ENCODE results near the gene INSYN2B.

Gene INSYN2B

DNA sequence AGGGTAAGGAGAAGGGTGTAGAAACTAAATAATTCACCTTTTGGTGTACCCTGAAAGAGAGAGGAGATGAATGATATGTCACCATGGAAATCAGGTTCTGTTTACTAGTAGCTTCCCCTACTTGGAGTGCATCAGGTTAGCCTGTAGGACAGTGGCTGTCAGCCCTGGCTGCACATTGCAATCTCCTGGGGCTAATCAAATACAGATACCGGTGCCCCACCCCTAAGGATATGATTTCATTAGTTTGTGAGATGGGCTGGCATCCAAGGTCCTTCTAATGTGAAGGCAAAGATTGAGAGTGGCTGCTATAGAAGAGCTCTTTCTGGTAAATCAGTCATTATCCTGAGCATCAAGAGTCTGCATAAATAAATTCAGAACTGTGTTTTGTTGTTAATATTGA is 47.2 kb downstream of the INSYN2B start:
- DNase-seq (ENCODE audit: low read depth): no peak

DNA sequence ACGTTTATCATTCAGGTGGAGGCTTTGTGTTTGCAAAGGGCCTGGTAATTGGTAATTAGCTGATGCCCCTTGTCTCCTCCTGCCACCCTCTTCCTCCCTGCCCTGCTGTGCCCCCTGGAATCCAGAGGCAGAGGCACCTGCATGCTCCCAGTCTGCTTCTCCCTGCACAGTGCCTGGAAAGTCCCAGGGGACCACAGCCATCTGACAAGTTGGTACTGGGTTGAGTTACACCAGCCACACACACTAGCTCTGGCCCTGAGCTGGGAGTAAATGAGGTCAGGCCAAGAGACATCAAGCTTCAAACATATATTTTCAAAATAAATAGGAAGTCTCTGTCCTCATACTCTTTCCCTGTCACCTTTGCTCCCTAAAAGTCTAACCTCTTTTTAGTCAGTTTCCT is 56.3 kb downstream of the INSYN2B start:
- DNase-seq (ENCODE audit: low read depth): no peak

GRCh38 chr5:169922474-169922873 is 57.8 kb downstream of the INSYN2B start:
- DNase-seq (ENCODE audit: low read depth): no peak

DNA sequence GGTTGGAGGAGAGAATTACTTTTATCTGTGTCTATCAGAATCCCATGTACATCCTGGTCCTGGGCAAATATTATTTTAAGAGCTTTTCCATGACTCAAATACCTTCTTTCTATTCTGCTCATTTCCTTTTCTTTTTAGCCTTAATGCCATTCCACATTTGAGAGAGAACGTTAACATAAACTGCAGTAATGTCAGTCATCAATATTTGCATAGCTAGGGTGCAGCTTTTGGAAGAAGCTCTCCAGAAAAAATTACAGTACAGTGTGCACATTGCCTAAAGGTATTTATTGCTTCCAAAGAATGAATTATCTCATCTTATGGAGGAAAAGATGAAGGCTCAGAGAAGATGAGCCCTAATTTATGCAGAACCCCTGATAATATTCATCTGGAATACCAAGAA is 58.3 kb downstream of the INSYN2B start:
- no peak for DNase-seq (ENCODE audit: low read depth)

- no peak for DNase-seq (ENCODE audit: low read depth)
Measured at GRCh38 chr5:169921384-169921783, 58.9 kb downstream of the INSYN2B start.

DNA sequence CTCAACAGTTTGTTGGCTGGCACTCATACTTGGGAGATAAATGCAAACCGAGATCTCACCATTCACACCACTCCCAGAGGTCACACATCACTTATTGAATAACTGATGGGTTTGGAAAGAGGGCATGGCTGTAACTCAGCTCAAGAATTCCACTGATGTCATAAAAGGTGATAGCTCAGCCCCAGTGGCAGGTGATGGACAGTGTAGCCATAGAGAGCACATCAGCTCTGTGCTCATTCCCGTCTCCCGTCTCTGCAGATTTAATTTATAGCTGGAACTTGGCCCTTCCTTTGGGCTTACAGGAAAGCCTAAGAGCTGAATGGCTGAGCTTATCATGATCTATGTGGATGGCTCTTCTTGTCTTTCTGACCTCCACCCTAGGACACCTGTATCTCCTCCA is 59.8 kb downstream of the INSYN2B start:
- no peak for DNase-seq (ENCODE audit: low read depth)

GRCh38 chr5:169918228-169918627 is 62.1 kb downstream of the INSYN2B start:
- no peak for DNase-seq (ENCODE audit: low read depth)

- DNase-seq (ENCODE audit: low read depth): no peak
Measured at GRCh38 chr5:169917500-169917899, 62.8 kb downstream of the INSYN2B start.

DNA sequence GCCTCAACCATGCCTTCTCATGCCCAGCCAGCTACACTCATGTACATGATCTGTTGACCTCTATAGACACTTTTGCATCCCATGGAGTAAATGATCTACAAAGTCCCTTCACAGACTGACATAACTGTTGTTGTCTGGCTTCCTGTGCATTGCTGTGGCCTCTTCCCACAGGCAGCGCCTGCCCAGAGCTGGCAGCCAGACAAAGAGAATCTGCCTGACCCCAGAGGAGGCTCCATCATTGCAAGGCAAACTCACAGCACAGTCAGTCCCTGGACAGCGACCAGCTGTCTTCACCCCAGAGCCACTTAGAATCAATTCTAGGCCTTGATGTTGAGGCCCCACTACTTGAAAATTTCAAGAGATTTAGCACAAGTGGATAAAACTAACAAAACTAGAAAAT is 65.5 kb downstream of the INSYN2B start:
- DNase-seq (ENCODE audit: low read depth): no peak

DNA sequence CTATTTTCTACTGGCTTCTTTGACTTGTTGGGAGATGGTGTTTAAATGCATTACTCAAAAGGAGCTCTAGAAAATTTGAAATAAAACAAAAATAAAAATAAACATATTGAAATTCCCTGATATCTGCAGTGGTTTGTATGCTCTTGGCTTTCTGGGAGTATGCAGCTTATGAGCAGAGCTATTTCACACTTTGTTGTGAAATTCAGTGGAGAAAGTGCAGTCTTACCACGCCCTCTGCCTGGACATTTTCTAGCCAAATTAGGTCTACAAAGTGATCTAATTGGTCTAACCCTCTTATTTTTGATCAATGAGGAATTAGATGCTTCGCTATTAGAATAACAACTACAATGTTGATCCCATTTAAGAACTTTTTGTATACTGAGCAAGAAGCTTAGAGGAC is 66.8 kb downstream of the INSYN2B start:
- no peak for DNase-seq (ENCODE audit: low read depth)

DNA sequence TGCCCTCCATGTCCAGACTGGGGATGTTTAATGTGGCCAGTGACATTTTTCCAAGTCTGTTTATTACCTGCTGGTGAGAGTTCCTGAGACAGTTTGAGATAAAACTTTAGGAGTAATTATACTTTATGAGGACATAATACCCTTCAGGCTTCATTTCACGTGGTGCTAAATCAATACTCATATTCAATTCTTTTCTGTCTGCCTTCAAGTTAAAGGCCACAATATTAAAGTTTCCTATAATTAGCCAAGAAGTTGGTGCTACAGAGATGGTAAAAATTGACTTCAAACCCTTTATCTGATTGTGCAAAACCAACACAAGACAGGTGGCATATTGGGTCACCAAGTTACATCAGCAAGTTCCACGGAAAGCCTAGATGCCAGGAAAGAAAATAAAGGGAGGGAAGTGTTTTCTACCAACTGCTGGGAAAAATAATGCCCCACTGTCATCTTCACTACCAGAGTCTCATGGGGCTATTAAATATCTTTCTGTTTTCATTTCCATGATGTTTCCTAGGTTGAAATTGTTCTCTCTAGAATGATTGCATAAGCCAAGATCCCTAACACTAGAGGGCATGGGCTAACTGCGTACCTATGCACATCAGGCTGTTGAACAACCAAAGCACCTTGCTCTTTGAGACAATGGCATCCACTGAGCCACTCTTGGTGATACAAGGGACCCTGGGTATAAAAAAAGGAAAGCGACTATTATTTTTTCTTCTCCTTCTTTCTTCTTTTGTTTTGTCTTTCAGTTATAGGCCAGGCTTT is 68.7 kb downstream of the INSYN2B start:
- DNase-seq (ENCODE audit: low read depth): no peak

DNA sequence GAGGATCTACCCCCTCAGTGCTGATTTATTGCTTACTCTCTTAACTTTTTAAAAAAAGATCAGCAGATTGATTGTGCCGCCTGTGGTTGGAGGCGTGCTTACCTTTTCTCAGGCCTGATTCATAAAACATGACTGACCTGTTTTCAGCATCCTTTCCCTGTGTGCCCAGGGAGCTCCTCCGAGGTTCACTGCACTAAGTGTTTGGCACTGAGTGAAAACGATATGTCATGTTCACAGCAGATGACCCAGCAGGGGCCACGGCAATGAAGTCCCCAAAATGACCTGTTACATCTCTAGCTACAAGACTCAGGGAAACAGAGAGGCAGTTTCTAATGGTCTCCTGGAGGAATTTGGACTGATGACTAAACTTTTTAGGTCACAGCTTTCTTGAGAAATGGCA is 69.9 kb downstream of the INSYN2B start:
- DNase-seq (ENCODE audit: low read depth): no peak

DNA sequence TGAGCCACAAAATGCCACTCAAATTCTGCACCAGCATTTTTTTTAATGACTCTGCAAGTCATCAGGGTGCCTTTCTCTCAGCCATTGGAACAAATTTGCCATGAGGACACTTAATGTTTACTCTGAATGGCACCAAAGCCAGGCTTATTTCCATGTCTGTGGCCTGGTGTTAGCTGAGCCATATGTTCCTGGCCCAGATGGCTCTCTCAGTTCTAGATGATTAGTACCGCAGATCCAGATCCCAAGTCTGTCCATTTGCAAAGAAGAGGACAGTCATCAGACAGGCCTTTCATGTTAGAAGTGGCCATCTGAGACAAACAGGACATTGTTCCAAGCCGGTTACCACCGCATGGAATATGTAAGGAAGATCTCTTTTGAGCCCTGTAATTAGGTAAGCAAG is 70.3 kb downstream of the INSYN2B start:
- no peak for DNase-seq (ENCODE audit: low read depth)

GRCh38 chr5:169908864-169909263 is 71.4 kb downstream of the INSYN2B start:
- DNase-seq (ENCODE audit: low read depth): no peak

- no peak for DNase-seq (ENCODE audit: low read depth)
Measured at GRCh38 chr5:169906745-169907649, 73.3 kb downstream of the INSYN2B start.

GRCh38 chr5:169905017-169905416 is 75.3 kb downstream of the INSYN2B start:
- DNase-seq (ENCODE audit: low read depth): no peak

DNA sequence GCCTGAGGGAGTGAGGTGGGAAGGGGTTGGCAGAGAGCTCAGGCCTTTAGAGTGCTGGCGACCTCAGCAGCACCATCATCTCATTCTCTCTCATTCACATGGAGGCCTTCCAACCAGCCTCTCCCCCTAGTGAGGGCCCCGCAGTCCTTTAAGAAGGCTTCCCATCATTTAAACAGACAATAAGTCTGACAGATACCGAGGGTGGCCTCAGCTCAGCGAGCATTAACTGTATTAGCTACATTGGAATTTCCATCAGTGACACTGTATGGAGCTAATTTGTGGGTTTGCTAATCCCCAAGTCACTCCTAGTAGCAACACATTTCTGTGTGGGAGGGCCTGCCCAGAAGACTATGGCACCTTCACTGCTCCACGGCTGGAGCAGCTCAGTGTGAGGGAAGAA is 75.8 kb downstream of the INSYN2B start:
- DNase-seq (ENCODE audit: low read depth): no peak

DNA sequence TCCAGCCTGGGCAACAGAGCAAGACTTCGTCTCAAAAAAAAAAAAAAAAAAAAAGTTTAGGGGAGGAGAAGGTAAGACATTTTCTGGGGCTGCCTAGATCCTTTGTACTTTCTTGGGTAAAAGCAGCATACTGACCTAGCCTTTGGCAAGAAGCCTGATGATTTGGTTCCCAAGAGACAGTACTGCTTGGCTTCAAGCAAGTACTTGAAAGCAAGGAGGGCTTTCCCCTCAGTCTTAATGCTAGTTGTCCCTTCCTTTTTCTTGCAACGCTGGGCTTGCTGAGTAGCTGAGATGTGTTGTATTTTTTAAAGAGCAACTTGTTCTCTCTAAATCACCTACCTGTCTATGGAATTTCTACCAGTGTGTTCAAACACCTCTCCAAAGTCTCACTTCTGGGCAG is 76.2 kb downstream of the INSYN2B start:
- no peak for DNase-seq (ENCODE audit: low read depth)

DNA sequence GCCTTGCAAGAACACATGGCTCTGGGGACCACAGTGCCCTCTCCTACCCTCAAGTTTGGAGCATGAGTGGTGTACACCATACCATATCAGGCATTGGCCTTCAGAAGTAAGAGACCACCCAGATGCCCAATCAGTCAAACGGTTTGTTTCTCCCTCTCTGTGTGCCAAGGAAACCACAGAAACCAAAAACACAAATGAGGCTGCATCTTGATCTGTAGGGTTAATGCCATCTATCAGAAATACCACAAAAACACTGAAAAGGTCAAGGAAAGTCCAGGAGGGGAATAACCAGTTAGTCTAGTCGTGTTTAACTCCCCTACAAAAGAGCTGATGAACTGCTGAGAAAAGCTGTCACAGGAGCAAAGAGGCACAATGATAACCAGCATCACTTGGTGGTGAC is 78.4 kb downstream of the INSYN2B start:
- no peak for DNase-seq (ENCODE audit: low read depth)

- DNase-seq (ENCODE audit: low read depth): no peak
Measured at GRCh38 chr5:169897481-169897880, 82.8 kb downstream of the INSYN2B start.

DNA sequence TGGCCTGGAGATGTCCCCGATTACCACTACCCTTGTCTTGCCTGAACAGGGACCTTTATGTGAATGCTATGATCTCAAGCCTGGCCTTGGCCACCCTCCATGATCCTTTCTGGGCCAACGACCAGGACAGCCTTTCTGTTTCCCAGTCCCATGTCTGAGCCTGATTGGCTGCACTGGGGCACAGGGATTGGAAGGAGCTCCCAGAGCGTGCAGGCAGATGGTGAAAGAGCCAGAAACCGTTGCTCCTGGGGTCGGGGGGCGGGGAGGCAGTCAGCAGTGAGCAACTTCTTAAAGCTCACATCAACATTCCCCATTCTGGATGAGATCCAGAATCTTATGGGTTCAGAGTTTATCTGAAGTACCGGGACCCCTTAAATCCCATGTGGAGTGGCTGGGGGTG is 84.4 kb downstream of the INSYN2B start:
- DNase-seq (ENCODE audit: low read depth): no peak

- DNase-seq (ENCODE audit: low read depth): no peak
Measured at GRCh38 chr5:169893571-169893970, 86.7 kb downstream of the INSYN2B start.

DNA sequence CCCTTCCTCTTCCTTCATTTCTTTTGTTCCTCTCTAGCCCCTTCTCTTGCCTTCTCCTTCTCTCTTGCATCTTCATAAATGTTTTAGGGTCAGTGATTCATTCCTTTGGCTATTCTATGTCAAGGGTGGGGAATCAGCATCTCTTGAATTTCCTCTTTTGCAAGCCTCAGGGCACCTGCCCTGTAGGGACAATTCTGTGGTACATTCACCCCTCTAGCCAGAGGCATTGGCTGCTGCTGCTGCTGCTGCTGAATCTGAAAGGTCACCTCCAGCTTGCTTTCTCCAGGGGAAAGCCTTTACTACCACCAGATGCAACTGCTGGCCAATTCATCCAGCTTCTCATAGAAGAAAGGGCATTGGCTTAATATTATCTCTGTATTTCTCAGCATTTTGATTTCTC is 87.3 kb downstream of the INSYN2B start:
- no peak for DNase-seq (ENCODE audit: low read depth)
